K562 (cell line): ENCODE data around the gene NOM1. TPM values are rescaled to one million over a fixed set of nuclear protein-coding genes. Genes with fewer than 3 reads are reported as not detected.
"Not testable (repeated sequence)": the region's sequence is repeated elsewhere in the genome, so short reads cannot be mapped to it uniquely, and the experiment has no call there.

ENCODE experiments used
- ATF7 ChIP-seq: fragments of 450-650 bp; IDR thresholded peaks from 2 replicates; pipeline ENCODE4 v1.7.1; 2014; ENCODE audit warnings: mild to moderate bottlenecking, moderate library complexity
- CUX1 ChIP-seq: fragments of 200-800 bp; sonication (Bioruptor generic); IDR thresholded peaks from 2 replicates; pipeline ENCODE4 v1.6.1; 2016; ENCODE audit warnings: missing genetic modification characterization, missing compliant biosample characterization
- DIDO1 ChIP-seq: fragments of 450-650 bp; IDR thresholded peaks from 2 replicates; pipeline ENCODE4 v1.6.1; 2016; ENCODE audit warnings: low read depth, missing biosample characterization, missing genetic modification characterization
- FOXA3 ChIP-seq, 2 experiments: fragments of 450-650 bp in 1 of 2; sonication (generic) in 1 of 2; formaldehyde crosslinking; IDR thresholded peaks in 1 of 2; conservative IDR thresholded peaks in 1 of 2; 2 replicates each; pipeline versions ENCODE4 v1.4.0 to v1.8.0; 2020 to 2022; ENCODE audit warnings: mild to moderate bottlenecking in 2 of 2, missing genetic modification reagents in 1 of 2
- JUND ChIP-seq, 2 experiments: IDR thresholded peaks; 2 replicates in 1 of 2; 3 replicates in 1 of 2; pipeline ENCODE4 v1.6.1; 2011; ENCODE audit warnings: borderline replicate concordance in 2 of 2, low read depth in 2 of 2, low read length in 2 of 2, improper control_type of control experiment in 1 of 2, missing biosample characterization in 1 of 2, missing genetic modification characterization in 1 of 2, missing genetic modification reagents in 1 of 2
- LEF1 ChIP-seq: fragments of 450-650 bp; IDR thresholded peaks from 2 replicates; pipeline ENCODE4 v1.6.1; 2016; ENCODE audit warnings: mild to moderate bottlenecking
- MAFF ChIP-seq: IDR thresholded peaks from 2 replicates; pipeline ENCODE4 v1.6.1; 2012; ENCODE audit warnings: low read length, improper control_type of control experiment
- MEIS2 ChIP-seq: fragments of 450-650 bp; IDR thresholded peaks from 2 replicates; pipeline ENCODE4 v1.6.1; 2014; ENCODE audit warnings: mild to moderate bottlenecking; ENCODE audit not compliant: partially characterized antibody
- RAD51 ChIP-seq: fragments of 450-650 bp; IDR thresholded peaks from 2 replicates; pipeline ENCODE4 v1.7.1; 2016; ENCODE audit warnings: low read depth, mild to moderate bottlenecking, borderline replicate concordance
- SMARCE1 ChIP-seq: fragments of 450-650 bp; IDR thresholded peaks from 2 replicates; pipeline ENCODE4 v1.7.1; 2016; ENCODE audit warnings: mild to moderate bottlenecking
- THRB ChIP-seq: fragments of 450-650 bp; formaldehyde crosslinking; conservative IDR thresholded peaks from 2 replicates; pipeline ENCODE4 v1.4.0; 2022; ENCODE audit warnings: mild to moderate bottlenecking, missing genetic modification characterization
- polyA plus RNA-seq, 8 experiments: library from polyadenylated mRNA; depleted of rRNA in 4 of 8; stranded (reverse) in 5 of 8; unstranded in 3 of 8; fragments of >200 nt; fragmentation: Nextera tagmentation in 2 of 8; fragmentation: Illumina TruSeq in 1 of 8; extraction: Ambion mirVana in 2 of 8; extraction: Trizol in 1 of 8; gene quantifications; 2 replicates each; pipeline versions ENCODE4 v1.2.1 to v1.2.3, GENCODE V29; 2011 to 2014; ENCODE audit warnings: inconsistent platforms in 1 of 8, missing spikeins in 1 of 8
- total RNA-seq, 7 experiments: library from RNA; depleted of rRNA in 6 of 7; stranded (reverse); fragments of >200 nt in 6 of 7; fragmentation: Illumina TruSeq in 2 of 7; extraction: Trizol in 2 of 7; gene quantifications; 2 replicates each; pipeline versions ENCODE4 v1.2.1 to v1.2.3, GENCODE V29; 2011 to 2021; ENCODE audit warnings: low replicate concordance in 1 of 7

Gene NOM1
- total and polyA plus RNA-seq, 9 of the 15 experiments (the other 6 are each of a cell fraction or from before 2014, with no cell fraction given) = 6.8 to 47.3 (median 37.4) TPM

- TF ChIP-seq THRB (CRISPR knock-in tag) = 0 out of 2 replicates have a peak, but pooled peaks have one; percentile 53
- peak; percentile 67; the same call in 1 of the 2 replicates for TF ChIP-seq DIDO1 (tag)
- peak; percentile 99 for TF ChIP-seq RAD51
- TF ChIP-seq MEIS2 = peak; percentile 90
- peak; percentile 71; the same call in 1 of the 2 replicates for TF ChIP-seq CUX1 (CRISPR knock-in tag)
- not testable (repeated sequence) for TF ChIP-seq JUND (IDR thresholded peaks at IDR 0.05; ENCODE audit: borderline replicate concordance, low read depth, low read length)
- TF ChIP-seq JUND (tag; IDR thresholded peaks at IDR 0.05; ENCODE audit: borderline replicate concordance, low read depth, low read length) = 0 out of 3 replicates have a peak, but pooled peaks have one; percentile 34
- TF ChIP-seq FOXA3 (CRISPR knock-in tag; conservative IDR thresholded peaks at IDR 0.05 in 1 of 2, IDR thresholded peaks at IDR 0.05 in 1 of 2) = 0 out of 4 replicates have a peak, but pooled peaks of 1 of the 2 experiments have one; percentile 4
- TF ChIP-seq MAFF = peak; percentile 60
- TF ChIP-seq SMARCE1 = 0 out of 2 replicates have a peak, but pooled peaks have one; percentile 34
- TF ChIP-seq LEF1 = peak; percentile 69
- TF ChIP-seq ATF7 = peak; percentile 40; the same call in 1 of the 2 replicates
Measured at GRCh38 chr7:156920487-156921373, 28.8 kb upstream of the NOM1 start (continued).
